HepG2 (cell line): ENCODE data around the gene NDUFA13. TPM values are rescaled to one million over a fixed set of nuclear protein-coding genes. Genes with fewer than 3 reads are reported as not detected.
A peak's percentile ranks its signal among the peaks of the same experiment; 100 is the strongest.

ENCODE experiments used
- ATAC-seq: fragments of 200-7000 bp; cut with Tn5 transposase; 3 replicates; pipeline ENCODE4 v1.9.1; 2020; ENCODE audit warnings: mild to moderate bottlenecking, moderate library complexity
- BruUV-seq: library from RNA; stranded (reverse); fragments of 400-500 nt; replicated peaks from 2 replicates; lab custom pipeline; 2021; lab: Mats Ljungman, UMichigan
- CTCF ChIA-PET: fragments of 300-600 bp; formaldehyde crosslinking; extraction: SDS; loops from one replicate; lab custom pipeline; 2021; ENCODE audit warnings: low total read pairs, inconsistent platforms, low intra/inter-chr PET ratio; lab: Yijun Ruan, JAX
- POLR2A ChIA-PET: fragments of 350-600 bp; sonication (Branson Sonifier 250); formaldehyde crosslinking; loops from one replicate; lab custom pipeline; 2020; ENCODE audit warnings: antibody characterized with exemption, inconsistent platforms; lab: Yijun Ruan, JAX
- DNase-seq: peaks from one replicate; pipeline ENCODE4 v3.0.0-alpha.2; 2015; ENCODE audit warnings: low spot score
- FAIRE-seq: peaks from 3 replicates; lab custom pipeline; 2011; peaks lifted over from hg19 to GRCh38; lab: Jason Lieb, UNC
- H2AFZ ChIP-seq: one replicate; pipeline ENCODE4 v1.6.1; 2011; ENCODE audit warnings: low read length, inconsistent platforms
- H3K27ac ChIP-seq: fragments of 300-600 bp; 3 replicates; pipeline ENCODE4 v1.8.0; 2011; ENCODE audit warnings: mixed run types, mild to moderate bottlenecking, mixed read lengths, low read length, inconsistent platforms; ENCODE audit not compliant: insufficient read depth; ENCODE audit errors: extremely low read length
- H3K27me3 ChIP-seq, 2 experiments: fragments of 200-600 bp in 1 of 2; 2 replicates in 1 of 2; 3 replicates in 1 of 2; pipeline versions ENCODE4 v1.6.0 to v1.8.0; 2011; ENCODE audit warnings: low read length in 2 of 2, mild to moderate bottlenecking in 2 of 2, moderate library complexity in 2 of 2, inconsistent platforms in 1 of 2; ENCODE audit not compliant: insufficient read depth in 2 of 2, control insufficient read depth in 1 of 2
- H3K36me3 ChIP-seq, 2 experiments: fragments of 200-600 bp in 1 of 2; replicated peaks in 1 of 2; 2 replicates in 1 of 2; 3 replicates in 1 of 2; pipeline versions ENCODE4 v1.5.1 to v1.8.0; 2011; ENCODE audit warnings: low read length in 2 of 2, inconsistent platforms in 1 of 2; ENCODE audit not compliant: insufficient read depth in 2 of 2, control insufficient read depth in 1 of 2
- H3K4me1 ChIP-seq: 2 replicates; pipeline ENCODE4 v1.5.1; 2012; ENCODE audit warnings: low read length, inconsistent platforms; ENCODE audit not compliant: insufficient read depth
- H3K4me2 ChIP-seq: 2 replicates; pipeline ENCODE4 v1.6.0; 2011; ENCODE audit warnings: low read depth, low read length, inconsistent platforms
- H3K4me3 ChIP-seq, 3 experiments: fragments of 200-600 bp in 1 of 3; sonication (generic), shearing (Covaris generic) in 1 of 3; replicated peaks in 1 of 3; 2 replicates each; pipeline ENCODE4 v1.5.1; 2011 to 2016; ENCODE audit warnings: low read length in 3 of 3, inconsistent platforms in 2 of 3, low read depth in 2 of 3, mild to moderate bottlenecking in 2 of 3, control low read depth in 1 of 3, mixed read lengths in 1 of 3; ENCODE audit not compliant: insufficient read depth in 1 of 3
- H3K79me2 ChIP-seq: one replicate; pipeline ENCODE4 v1.6.1; 2011; ENCODE audit warnings: low read length, inconsistent platforms; ENCODE audit not compliant: insufficient read depth
- H3K9ac ChIP-seq: 2 replicates; pipeline ENCODE4 v1.6.0; 2011; ENCODE audit warnings: mild to moderate bottlenecking, low read depth, low read length, inconsistent platforms; ENCODE audit not compliant: insufficient read depth
- H3K9me3 ChIP-seq: 2 replicates; pipeline ENCODE4 v1.5.1; 2012; ENCODE audit warnings: mild to moderate bottlenecking, low read length
- H4K20me1 ChIP-seq: 2 replicates; pipeline ENCODE4 v1.6.0; 2011; ENCODE audit warnings: inconsistent platforms, mild to moderate bottlenecking, low read length, moderate library complexity; ENCODE audit not compliant: insufficient read depth
- ISX ChIP-seq: sonication (generic); formaldehyde crosslinking; conservative IDR thresholded peaks from 2 replicates; pipeline ENCODE4 v1.5.0; 2020; ENCODE audit warnings: missing genetic modification reagents
- NFYC ChIP-seq: IDR thresholded peaks from 2 replicates; pipeline ENCODE4 v1.6.1; 2016; ENCODE audit warnings: missing genetic modification reagents, missing compliant biosample characterization
- TAF1 ChIP-seq: sonication (generic); formaldehyde crosslinking; IDR thresholded peaks from 2 replicates; pipeline ENCODE4 v1.4.0; 2020; ENCODE audit warnings: missing genetic modification reagents
- TBP ChIP-seq: sonication (generic); formaldehyde crosslinking; IDR thresholded peaks from 2 replicates; pipeline ENCODE4 v1.5.0; 2020; ENCODE audit warnings: missing genetic modification reagents
- ZNF263 ChIP-seq: sonication (generic); formaldehyde crosslinking; IDR thresholded peaks from 2 replicates; pipeline ENCODE4 v1.4.0; 2020; ENCODE audit warnings: missing genetic modification reagents
- ZNF567 ChIP-seq: sonication (generic); formaldehyde crosslinking; IDR thresholded peaks from 2 replicates; pipeline ENCODE4 v1.8.1; 2023; ENCODE audit warnings: mild to moderate bottlenecking, missing genetic modification reagents, borderline replicate concordance
- whole genome bisulfite sequencing: methylation state at CpG from one replicate; pipeline ENCODE4 v1.1.6; 2017; ENCODE audit warnings: low lambda C conversion rate; 5-methylcytosine and 5-hydroxymethylcytosine counted together
- in situ Hi-C: cut with HindIII; loops from 2 replicates; pipeline ENCODE4 v1.10.0; 2017; ENCODE audit warnings: low pct_unique_long_range_greater_than_20kb; ENCODE audit not compliant: extremely low pct_ligation_motif_present
- intact Hi-C: fragments of 100-400 bp; cut with micrococcal nuclease; formaldehyde crosslinking; loops from one replicate; pipeline ENCODE4 v1.10.0; 2022; ENCODE audit not compliant: unreplicated experiment
- polyA plus RNA-seq, 8 experiments: library from polyadenylated mRNA; depleted of rRNA in 3 of 8; stranded (reverse) in 7 of 8; unstranded in 1 of 8; fragments of >200 nt; fragmentation: Illumina TruSeq in 4 of 8; extraction: Trizol in 4 of 8; gene quantifications; 2 replicates each; pipeline versions ENCODE4 v1.2.1 to v1.2.3, GENCODE V29; 2011 to 2016; ENCODE audit warnings: low read depth in 4 of 8, missing spikeins in 1 of 8, mixed read lengths in 1 of 8; ENCODE audit not compliant: insufficient read depth in 1 of 8
- total RNA-seq, 5 experiments: library from RNA; depleted of rRNA; stranded (reverse); fragments of >200 nt; fragmentation: Illumina TruSeq; extraction: Trizol; gene quantifications; 2 replicates each; pipeline ENCODE4 v1.2.3, GENCODE V29; 2016; ENCODE audit warnings: low read depth in 1 of 5

NDUFA13 gene
- total and polyA plus RNA-seq, 2 of the 13 experiments (the other 11 are each of a cell fraction or from before 2014, with no cell fraction given) = 337 to 366 TPM

DNA sequence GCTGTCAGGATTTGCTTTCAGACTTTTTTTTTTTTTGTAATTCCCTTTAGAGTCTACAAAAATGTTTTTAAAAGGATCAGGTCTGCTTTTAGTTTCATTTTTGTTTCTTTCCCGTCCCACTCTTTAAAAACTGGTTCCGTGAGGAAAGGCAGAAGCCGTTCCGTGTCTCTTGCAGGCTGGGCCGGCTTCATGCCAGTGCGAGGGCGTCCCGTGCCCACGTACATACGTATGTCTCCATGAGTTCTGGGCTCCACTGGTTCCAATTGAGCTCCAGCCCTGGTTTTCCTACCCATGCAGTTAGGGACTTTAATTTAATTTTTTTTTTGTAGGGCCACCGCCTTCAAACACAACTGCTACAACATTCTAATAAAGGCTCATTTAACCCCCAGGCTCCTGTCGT lies 9.4 kb upstream of the NDUFA13 start:
- in situ Hi-C loops = no loop called here
- no peaks in the 10 kb centered on the region for H3K27me3 ChIP-seq
- no peaks in the 10 kb centered on the region for H3K9me3 ChIP-seq
- ChIA-PET POLR2A (interaction anchor here (0.9 kb wide), 1 partner anchor 10 kb away, joined by 4 read pairs; no protein-coding TSS in a partner anchor), CTCF (no interaction called here)
- no peak overlapping the region for H3K4me2 ChIP-seq
- no peak overlapping the region for H3K27ac ChIP-seq
- no peaks in the 10 kb centered on the region for H3K79me2 ChIP-seq
- 96% methylated on average over 12 of the region's 12 CpGs for WGBS
- no peak for TF ChIP-seq TBP
- TF ChIP-seq ISX (CRISPR knock-in tag) = no peak
- TF ChIP-seq ZNF567 (CRISPR knock-in tag) = no peak
- TF ChIP-seq TAF1 (CRISPR knock-in tag) = no peak
- ATAC-seq (no peak), DNase-seq (no peak), FAIRE-seq (no peak)
- intact Hi-C loops = no loop called here
- H3K4me1 ChIP-seq = no peaks in the 10 kb centered on the region
- H3K9ac ChIP-seq = no peak overlapping the region
- no peak overlapping the region for H3K4me3 ChIP-seq
- H2AFZ ChIP-seq = no peak overlapping the region
- peaks cover 14 to 46% of the 10 kb centered on the region in 2 experiments; a peak in 4 of 5 replicates for H3K36me3 ChIP-seq
- BruUV-seq = TSS peak; percentile 36
- no peaks in the 10 kb centered on the region; the same call in 1 of the 2 replicates for H4K20me1 ChIP-seq

- H3K4me2 ChIP-seq = no peak overlapping the region
- WGBS = 88% methylated on average over 4 of the region's 8 CpGs
- TF ChIP-seq ZNF263 (CRISPR knock-in tag) = peak; percentile 21; the same call in 1 of the 2 replicates
- no peak for TF ChIP-seq NFYC (CRISPR knock-in tag)
- TF ChIP-seq, all 625 proteins: peak for 1
- no peak for FAIRE-seq
- no peaks in the 10 kb centered on the region; the same call in 1 of the 2 replicates for H4K20me1 ChIP-seq
- H3K9me3 ChIP-seq = no peaks in the 10 kb centered on the region
- H3K4me3 ChIP-seq = no peak overlapping the region
- in situ Hi-C loops (no loop called here), intact Hi-C loops (no loop called here)
- BruUV-seq = no TSS peak
- H3K4me1 ChIP-seq = no peaks in the 10 kb centered on the region
- ChIA-PET CTCF (no interaction called here), POLR2A (interaction anchor here (0.9 kb wide), 1 partner anchor 9 kb away, joined by 4 read pairs; no protein-coding TSS in a partner anchor)
- no peaks in the 10 kb centered on the region for H3K79me2 ChIP-seq
- no peak overlapping the region for H3K27ac ChIP-seq
- no peak for DNase-seq
- no peak for ATAC-seq
- H3K36me3 ChIP-seq = peaks cover 10 to 38% of the 10 kb centered on the region in 2 experiments; a peak in 4 of 5 replicates
- no peaks in the 10 kb centered on the region for H3K27me3 ChIP-seq
- H2AFZ ChIP-seq = no peak overlapping the region
- H3K9ac ChIP-seq = no peak overlapping the region
Observed at GRCh38 chr19:19507354-19507753, 8.7 kb upstream of the NDUFA13 start.
